Fibroblast of lung (primary cell): ENCODE measurements around the gene PTGS1.

ENCODE experiments used
- CTCF ChIP-seq, 2 donors: IDR thresholded peaks in 1 of 2; conservative IDR thresholded peaks in 1 of 2; 1 replicate in 1 of 2; 2 replicates in 1 of 2; pipeline ENCODE4 v1.5.1; 2011 to 2012; ENCODE audit warnings: low read length in 2 of 2, control low read depth in 1 of 2, inconsistent platforms in 1 of 2, low read depth in 1 of 2, mild to moderate bottlenecking in 1 of 2
- EZH2 ChIP-seq: IDR thresholded peaks from 2 replicates; pipeline ENCODE4 v1.5.1; 2012; ENCODE audit warnings: low read length, control low read depth, mild to moderate bottlenecking; ENCODE audit errors: missing control alignments

GRCh38 chr9:122418016-122418415, 47.2 kb downstream of the PTGS1 start:
- TF ChIP-seq EZH2 (no peak), CTCF (conservative IDR thresholded peaks at IDR 0.05 in 1 of 2, IDR thresholded peaks at IDR 0.05 in 1 of 2; ENCODE audit: low read depth in 1 of 2, low read length in 2 of 2) (no peak)
